HepG2 (cell line): ENCODE results near the gene UNKL. TPM values are rescaled to one million over a fixed set of nuclear protein-coding genes. Genes with fewer than 3 reads are reported as not detected.
A peak's percentile ranks its signal among the peaks of the same experiment; 100 is the strongest.

Source experiments
- ATAC-seq: fragments of 200-7000 bp; cut with Tn5 transposase; 3 replicates; pipeline ENCODE4 v1.9.1; 2020; ENCODE audit warnings: mild to moderate bottlenecking, moderate library complexity
- BruUV-seq: library from RNA; stranded (reverse); fragments of 400-500 nt; replicated peaks from 2 replicates; lab custom pipeline; 2021; lab: Mats Ljungman, UMichigan
- CTCF ChIA-PET: fragments of 300-600 bp; formaldehyde crosslinking; extraction: SDS; loops from one replicate; lab custom pipeline; 2021; ENCODE audit warnings: low total read pairs, inconsistent platforms, low intra/inter-chr PET ratio; lab: Yijun Ruan, JAX
- POLR2A ChIA-PET: fragments of 350-600 bp; sonication (Branson Sonifier 250); formaldehyde crosslinking; loops from one replicate; lab custom pipeline; 2020; ENCODE audit warnings: antibody characterized with exemption, inconsistent platforms; lab: Yijun Ruan, JAX
- DNase-seq: peaks from one replicate; pipeline ENCODE4 v3.0.0-alpha.2; 2015; ENCODE audit warnings: low spot score
- FAIRE-seq: peaks from 3 replicates; lab custom pipeline; 2011; peaks lifted over from hg19 to GRCh38; lab: Jason Lieb, UNC
- H2AFZ ChIP-seq: one replicate; pipeline ENCODE4 v1.6.1; 2011; ENCODE audit warnings: low read length, inconsistent platforms
- H3K27ac ChIP-seq: fragments of 300-600 bp; 3 replicates; pipeline ENCODE4 v1.8.0; 2011; ENCODE audit warnings: mixed run types, mild to moderate bottlenecking, mixed read lengths, low read length, inconsistent platforms; ENCODE audit not compliant: insufficient read depth; ENCODE audit errors: extremely low read length
- H3K27me3 ChIP-seq, 2 experiments: fragments of 200-600 bp in 1 of 2; 2 replicates in 1 of 2; 3 replicates in 1 of 2; pipeline versions ENCODE4 v1.6.0 to v1.8.0; 2011; ENCODE audit warnings: low read length in 2 of 2, mild to moderate bottlenecking in 2 of 2, moderate library complexity in 2 of 2, inconsistent platforms in 1 of 2; ENCODE audit not compliant: insufficient read depth in 2 of 2, control insufficient read depth in 1 of 2
- H3K36me3 ChIP-seq, 2 experiments: fragments of 200-600 bp in 1 of 2; replicated peaks in 1 of 2; 2 replicates in 1 of 2; 3 replicates in 1 of 2; pipeline versions ENCODE4 v1.5.1 to v1.8.0; 2011; ENCODE audit warnings: low read length in 2 of 2, inconsistent platforms in 1 of 2; ENCODE audit not compliant: insufficient read depth in 2 of 2, control insufficient read depth in 1 of 2
- H3K4me1 ChIP-seq: 2 replicates; pipeline ENCODE4 v1.5.1; 2012; ENCODE audit warnings: low read length, inconsistent platforms; ENCODE audit not compliant: insufficient read depth
- H3K4me2 ChIP-seq: 2 replicates; pipeline ENCODE4 v1.6.0; 2011; ENCODE audit warnings: low read depth, low read length, inconsistent platforms
- H3K4me3 ChIP-seq, 3 experiments: fragments of 200-600 bp in 1 of 3; sonication (generic), shearing (Covaris generic) in 1 of 3; replicated peaks in 1 of 3; 2 replicates each; pipeline ENCODE4 v1.5.1; 2011 to 2016; ENCODE audit warnings: low read length in 3 of 3, inconsistent platforms in 2 of 3, low read depth in 2 of 3, mild to moderate bottlenecking in 2 of 3, control low read depth in 1 of 3, mixed read lengths in 1 of 3; ENCODE audit not compliant: insufficient read depth in 1 of 3
- H3K79me2 ChIP-seq: one replicate; pipeline ENCODE4 v1.6.1; 2011; ENCODE audit warnings: low read length, inconsistent platforms; ENCODE audit not compliant: insufficient read depth
- H3K9ac ChIP-seq: 2 replicates; pipeline ENCODE4 v1.6.0; 2011; ENCODE audit warnings: mild to moderate bottlenecking, low read depth, low read length, inconsistent platforms; ENCODE audit not compliant: insufficient read depth
- H3K9me3 ChIP-seq: 2 replicates; pipeline ENCODE4 v1.5.1; 2012; ENCODE audit warnings: mild to moderate bottlenecking, low read length
- H4K20me1 ChIP-seq: 2 replicates; pipeline ENCODE4 v1.6.0; 2011; ENCODE audit warnings: inconsistent platforms, mild to moderate bottlenecking, low read length, moderate library complexity; ENCODE audit not compliant: insufficient read depth
- AGO2 ChIP-seq: fragments of 200-400 bp; formaldehyde crosslinking; optimal IDR thresholded peaks from 2 replicates; pipeline ENCODE3; 2017; ENCODE audit warnings: mild to moderate bottlenecking, low read depth, low read length, moderate library complexity
- POLR2G ChIP-seq: fragments of 200-400 bp; formaldehyde crosslinking; IDR thresholded peaks from 2 replicates; pipeline ENCODE4 v1.6.1; 2018; ENCODE audit warnings: mild to moderate bottlenecking, low read depth, low read length, moderate library complexity
- SRY ChIP-seq: sonication (generic); formaldehyde crosslinking; IDR thresholded peaks from 2 replicates; pipeline ENCODE4 v1.8.0; 2022; ENCODE audit warnings: mild to moderate bottlenecking, missing genetic modification reagents
- TAF15 ChIP-seq: fragments of 200-400 bp; formaldehyde crosslinking; IDR thresholded peaks from one replicate; pipeline ENCODE4 v1.6.1; 2018; ENCODE audit warnings: mild to moderate bottlenecking, low read depth, low read length; ENCODE audit not compliant: poor library complexity, severe bottlenecking
- WIZ ChIP-seq: sonication (generic); formaldehyde crosslinking; IDR thresholded peaks from 2 replicates; pipeline ENCODE4 v1.5.1; 2020; ENCODE audit warnings: mild to moderate bottlenecking, missing genetic modification reagents
- ZFP62 ChIP-seq: sonication (generic); formaldehyde crosslinking; IDR thresholded peaks from 2 replicates; pipeline ENCODE4 v1.4.0; 2020; ENCODE audit warnings: missing genetic modification reagents
- ZNF225 ChIP-seq: sonication (generic); formaldehyde crosslinking; IDR thresholded peaks from 2 replicates; pipeline ENCODE4 v1.4.0; 2020; ENCODE audit warnings: mild to moderate bottlenecking, missing genetic modification reagents
- whole genome bisulfite sequencing: methylation state at CpG from one replicate; pipeline ENCODE4 v1.1.6; 2017; ENCODE audit warnings: low lambda C conversion rate; 5-methylcytosine and 5-hydroxymethylcytosine counted together
- in situ Hi-C: cut with HindIII; loops from 2 replicates; pipeline ENCODE4 v1.10.0; 2017; ENCODE audit warnings: low pct_unique_long_range_greater_than_20kb; ENCODE audit not compliant: extremely low pct_ligation_motif_present
- intact Hi-C: fragments of 100-400 bp; cut with micrococcal nuclease; formaldehyde crosslinking; loops from one replicate; pipeline ENCODE4 v1.10.0; 2022; ENCODE audit not compliant: unreplicated experiment
- polyA plus RNA-seq, 8 experiments: library from polyadenylated mRNA; depleted of rRNA in 3 of 8; stranded (reverse) in 7 of 8; unstranded in 1 of 8; fragments of >200 nt; fragmentation: Illumina TruSeq in 4 of 8; extraction: Trizol in 4 of 8; gene quantifications; 2 replicates each; pipeline versions ENCODE4 v1.2.1 to v1.2.3, GENCODE V29; 2011 to 2016; ENCODE audit warnings: low read depth in 4 of 8, missing spikeins in 1 of 8, mixed read lengths in 1 of 8; ENCODE audit not compliant: insufficient read depth in 1 of 8
- total RNA-seq, 5 experiments: library from RNA; depleted of rRNA; stranded (reverse); fragments of >200 nt; fragmentation: Illumina TruSeq; extraction: Trizol; gene quantifications; 2 replicates each; pipeline ENCODE4 v1.2.3, GENCODE V29; 2016; ENCODE audit warnings: low read depth in 1 of 5

The UNKL gene
- total and polyA plus RNA-seq, 2 of the 13 experiments (the other 11 are each of a cell fraction or from before 2014, with no cell fraction given): 10.4 to 17.6 TPM

DNA sequence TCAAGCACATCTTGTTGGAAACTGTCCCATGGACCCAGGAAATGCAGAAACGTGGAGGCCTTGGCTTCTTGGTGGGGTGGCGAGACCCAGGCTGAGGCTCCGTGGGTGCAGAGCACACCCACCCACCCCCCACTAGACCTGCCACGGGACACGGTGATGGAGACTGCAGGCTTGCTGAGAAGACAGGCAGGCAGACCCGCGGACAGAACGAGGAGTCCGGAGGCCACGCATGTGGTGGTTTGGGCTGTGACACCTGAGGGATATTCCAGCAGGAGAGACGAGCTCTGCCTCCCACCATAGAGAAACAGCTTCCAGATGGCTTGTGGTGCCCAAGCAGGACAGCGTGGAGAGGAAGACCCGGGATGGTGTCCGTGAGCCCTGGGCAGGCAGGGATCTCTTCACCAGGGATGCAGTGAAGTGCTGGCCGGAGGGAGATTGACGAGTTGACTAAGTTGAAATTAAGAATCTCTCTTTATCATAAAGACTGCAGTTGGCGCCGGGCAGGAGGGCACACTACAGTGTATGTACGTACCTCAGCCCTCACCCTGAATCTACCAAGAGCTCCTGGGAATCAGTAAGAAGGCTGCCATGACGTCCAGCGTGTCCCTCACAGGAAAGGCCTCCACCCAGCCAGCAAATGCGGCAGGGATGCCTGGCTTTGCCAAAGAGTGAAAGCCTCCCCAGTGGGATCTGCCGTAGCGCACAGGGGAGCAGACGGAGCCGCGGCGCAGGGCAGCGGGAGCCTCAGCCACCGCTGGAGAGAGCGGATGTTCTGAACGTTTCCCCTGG lies 96.8 kb downstream of the UNKL start:
- CTCF ChIA-PET: no interaction called here
- POLR2A ChIA-PET: interaction anchor here (1.1 kb wide), 1 partner anchor 14 kb away, joined by 3 read pairs; no protein-coding TSS in a partner anchor
- Histone ChIP-seq H4K20me1 (peaks cover 28% of the 10 kb centered on the region), H3K27me3 (no peaks in the 10 kb centered on the region), H3K4me3 (no peak overlapping the region), H3K9me3 (no peaks in the 10 kb centered on the region), H3K79me2 (peaks cover 35% of the 10 kb centered on the region), H3K36me3 (peaks cover 51 to 87% of the 10 kb centered on the region in 2 experiments; a peak in 4 of 5 replicates), H3K9ac (no peak overlapping the region), H3K27ac (no peak overlapping the region), H3K4me2 (no peak overlapping the region), H2AFZ (no peak overlapping the region), H3K4me1 (peaks cover 4% of the 10 kb centered on the region; the same call in 1 of the 2 replicates)
- intact Hi-C loops (no loop called here), in situ Hi-C loops (no loop called here)
- no peak for ATAC-seq
- WGBS: 98% methylated on average over 25 of the region's 32 CpGs
- no peak for DNase-seq
- no peak for FAIRE-seq
- no peak for TF ChIP-seq ZFP62 (CRISPR knock-in tag)
- peak; percentile 86 for TF ChIP-seq AGO2
- peak; percentile 47; the same call in 1 of the 2 replicates for TF ChIP-seq POLR2G
- no peak for TF ChIP-seq SRY (CRISPR knock-in tag)
- BruUV-seq: no TSS peak

DNA sequence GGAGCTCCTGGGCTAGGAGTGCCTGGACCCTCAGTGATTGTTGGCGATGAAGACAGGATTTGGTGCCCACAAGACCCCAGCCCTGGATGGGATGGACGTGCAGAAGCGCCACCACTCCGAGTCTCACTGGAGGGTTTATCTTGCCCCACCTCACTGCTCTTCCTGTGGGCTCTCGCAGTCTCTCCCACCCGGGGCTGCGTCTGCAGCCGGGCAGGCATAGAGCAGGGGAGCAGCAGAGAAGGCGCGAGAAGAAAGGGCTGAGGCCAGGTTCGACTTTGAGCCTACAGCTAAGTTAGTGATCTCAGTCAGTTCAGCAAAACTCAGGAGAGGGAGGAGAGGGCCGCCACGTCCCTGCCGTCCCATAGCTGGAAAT lies 98.5 kb downstream of the UNKL start:
- ChIA-PET POLR2A (interaction anchor here (0.9 kb wide), 1 partner anchor 10 kb away, joined by 3 read pairs; no protein-coding TSS in a partner anchor), CTCF (no interaction called here)
- Histone ChIP-seq H3K79me2 (peaks cover 52% of the 10 kb centered on the region), H3K4me3 (no peak overlapping the region), H3K36me3 (peaks cover 55 to 88% of the 10 kb centered on the region in 2 experiments; a peak in 4 of 5 replicates), H2AFZ (no peak overlapping the region), H3K4me1 (peaks cover 20% of the 10 kb centered on the region), H3K27ac (no peak overlapping the region), H3K27me3 (no peaks in the 10 kb centered on the region; a peak in 1 of 5 replicates), H3K9me3 (no peaks in the 10 kb centered on the region), H4K20me1 (peaks cover 44% of the 10 kb centered on the region), H3K4me2 (no peak overlapping the region), H3K9ac (no peak overlapping the region)
- DNase-seq (no peak), FAIRE-seq (no peak), ATAC-seq (no peak)
- in situ Hi-C loops (no loop called here), intact Hi-C loops (no loop called here)
- WGBS: 93% methylated on average over 10 of the region's 14 CpGs
- TF ChIP-seq ZNF225 (CRISPR knock-in tag): no peak
- TF ChIP-seq WIZ (CRISPR knock-in tag): no peak
- no peak for TF ChIP-seq TAF15
- peak; percentile 47 for TF ChIP-seq AGO2
- no TSS peak for BruUV-seq
